NCI-H345 (cell line): ENCODE data around the gene KLF8.

Experiments used
- DNase-seq: peaks from one replicate; lab custom pipeline; 2025; lab: John Stamatoyannopoulos, UW

KLF8 gene

DNA sequence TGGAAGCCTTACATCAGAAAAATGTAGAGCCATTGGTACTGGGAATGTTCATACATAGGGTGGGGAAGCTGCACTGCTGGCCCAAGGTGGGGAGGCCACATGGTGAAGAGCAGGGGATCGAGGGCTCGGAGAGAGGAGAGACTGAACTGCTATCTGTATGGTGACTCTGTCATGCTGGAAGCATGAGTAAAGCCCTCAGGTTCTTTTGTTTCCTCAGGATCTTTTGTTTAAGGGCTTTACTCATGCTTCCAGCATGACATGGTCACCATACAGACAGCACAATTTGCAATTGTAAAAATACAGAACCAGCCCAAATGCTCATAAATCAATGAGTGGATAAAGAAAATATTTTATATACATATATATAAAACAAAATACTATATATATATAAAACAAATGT lies 78.4 kb downstream of the KLF8 start:
- DNase-seq, result no peak

DNA sequence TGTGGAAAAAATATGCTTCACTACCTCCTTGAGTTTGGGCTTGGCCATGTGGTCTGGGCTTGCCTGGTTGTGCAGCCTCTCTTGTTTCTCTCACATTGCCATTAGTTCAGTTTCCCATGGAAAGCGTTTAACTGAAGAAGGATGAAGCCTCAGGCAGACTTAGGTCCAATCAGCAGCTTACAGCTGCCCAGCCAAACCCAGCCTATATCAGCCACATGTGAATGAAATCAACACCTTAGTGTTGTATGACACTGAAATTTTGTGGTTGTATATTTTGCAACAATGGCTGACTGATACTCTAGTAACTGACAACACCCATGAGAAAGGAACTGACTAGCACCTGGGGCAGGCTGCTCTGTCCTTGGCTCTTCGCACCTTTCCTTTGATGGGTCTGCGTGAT lies 81.2 kb downstream of the KLF8 start:
- DNase-seq, result no peak

DNA sequence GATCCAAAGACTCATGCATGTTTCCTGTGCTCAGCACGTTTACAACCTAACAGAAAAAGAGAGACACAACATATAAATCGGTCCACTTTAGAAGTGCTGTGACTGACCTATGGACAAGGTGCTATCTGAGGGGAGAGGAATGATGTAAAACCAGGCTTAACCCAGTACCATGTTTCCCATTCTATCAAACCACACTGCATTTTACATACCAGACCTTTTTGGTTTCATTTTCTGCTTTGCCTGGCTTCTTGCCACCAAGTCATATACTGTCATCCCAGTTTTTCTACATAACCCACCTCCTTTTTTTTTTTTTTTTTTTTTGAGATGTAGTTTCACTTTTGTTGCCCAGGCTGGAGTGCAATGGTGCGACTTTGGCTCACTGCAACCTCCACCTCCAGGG lies 82.2 kb downstream of the KLF8 start:
- no peak for DNase-seq

DNA sequence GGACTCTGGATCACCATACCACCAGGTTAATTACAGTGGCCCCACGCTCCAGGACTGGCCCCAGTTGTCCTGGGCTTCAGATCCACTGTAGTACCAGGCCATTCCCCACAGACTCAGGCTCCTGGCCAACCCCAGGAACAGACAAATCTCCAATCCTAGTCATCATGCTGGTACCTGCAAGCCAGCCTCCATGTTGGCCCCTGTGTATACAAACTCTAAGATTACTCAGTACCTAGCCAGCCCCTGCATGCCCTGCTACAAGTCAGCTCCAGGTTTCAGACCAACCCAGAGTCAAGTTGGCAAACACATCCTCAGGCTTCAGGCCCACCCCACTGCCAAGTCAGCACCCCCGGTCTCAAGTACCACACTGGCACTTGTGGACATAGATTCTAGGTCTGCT lies 85.9 kb downstream of the KLF8 start:
- no peak for DNase-seq

DNA sequence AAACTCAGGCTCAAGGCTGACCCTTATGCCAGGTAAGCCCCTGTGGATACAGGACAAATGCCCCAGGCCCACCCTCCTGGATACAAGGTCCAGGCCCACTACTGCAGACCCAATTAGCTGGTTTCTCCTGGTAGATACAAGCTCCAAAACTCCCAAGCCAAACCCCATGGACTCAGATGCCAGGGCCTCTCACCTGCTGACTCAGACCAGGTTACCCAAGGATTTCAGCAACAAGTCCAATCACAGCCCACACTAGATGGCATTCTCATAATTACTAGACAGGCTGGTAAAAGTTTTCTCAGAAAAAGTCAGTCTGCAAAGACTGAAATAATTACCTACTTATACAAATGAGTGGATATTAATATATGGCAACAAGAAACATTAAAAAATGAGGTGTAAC lies 87.0 kb downstream of the KLF8 start:
- DNase-seq, result no peak
